Measurements from ENCODE around the gene HSPA5.

DNA sequence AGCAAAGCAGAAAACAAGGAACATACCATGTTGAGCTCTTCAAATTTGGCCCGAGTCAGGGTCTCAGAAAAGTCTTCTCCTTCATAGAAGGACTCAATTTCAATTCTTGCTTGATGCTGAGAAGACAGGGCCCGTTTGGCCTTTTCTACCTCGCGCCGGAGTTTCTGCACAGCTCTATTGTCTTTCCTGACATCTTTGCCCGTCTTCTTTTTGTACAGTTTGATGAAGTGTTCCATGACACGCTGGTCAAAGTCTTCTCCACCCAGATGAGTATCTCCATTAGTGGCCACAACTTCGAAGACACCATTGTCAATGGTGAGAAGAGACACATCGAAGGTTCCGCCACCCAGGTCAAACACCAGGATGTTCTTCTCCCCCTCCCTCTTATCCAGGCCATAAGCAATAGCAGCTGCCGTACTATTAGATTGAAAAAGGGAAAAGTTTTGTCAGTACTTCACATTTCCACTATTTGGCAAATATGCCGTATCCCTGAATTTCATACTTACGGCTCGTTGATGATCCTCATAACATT is 2.2 kb downstream of the HSPA5 start:
- TF ChIP-seq, protein P1, sequence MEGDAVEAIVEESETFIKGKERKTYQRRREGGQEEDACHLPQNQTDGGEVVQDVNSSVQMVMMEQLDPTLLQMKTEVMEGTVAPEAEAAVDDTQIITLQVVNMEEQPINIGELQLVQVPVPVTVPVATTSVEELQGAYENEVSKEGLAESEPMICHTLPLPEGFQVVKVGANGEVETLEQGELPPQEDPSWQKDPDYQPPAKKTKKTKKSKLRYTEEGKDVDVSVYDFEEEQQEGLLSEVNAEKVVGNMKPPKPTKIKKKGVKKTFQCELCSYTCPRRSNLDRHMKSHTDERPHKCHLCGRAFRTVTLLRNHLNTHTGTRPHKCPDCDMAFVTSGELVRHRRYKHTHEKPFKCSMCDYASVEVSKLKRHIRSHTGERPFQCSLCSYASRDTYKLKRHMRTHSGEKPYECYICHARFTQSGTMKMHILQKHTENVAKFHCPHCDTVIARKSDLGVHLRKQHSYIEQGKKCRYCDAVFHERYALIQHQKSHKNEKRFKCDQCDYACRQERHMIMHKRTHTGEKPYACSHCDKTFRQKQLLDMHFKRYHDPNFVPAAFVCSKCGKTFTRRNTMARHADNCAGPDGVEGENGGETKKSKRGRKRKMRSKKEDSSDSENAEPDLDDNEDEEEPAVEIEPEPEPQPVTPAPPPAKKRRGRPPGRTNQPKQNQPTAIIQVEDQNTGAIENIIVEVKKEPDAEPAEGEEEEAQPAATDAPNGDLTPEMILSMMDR (IDR thresholded peaks at IDR 0.05) = no peak
- TF ChIP-seq POLR2A (IDR thresholded peaks at IDR 0.05) = no peak
